CD4-positive, alpha-beta T cell (primary cell): ENCODE results near the gene TCAF1. TPM values are rescaled to one million over a fixed set of nuclear protein-coding genes. Genes with fewer than 3 reads are reported as not detected.

Experiments
- ATAC-seq: fragments of 200-7000 bp; cut with Tn5 transposase; one replicate; pipeline ENCODE4 v1.10.0; 2022; ENCODE audit warnings: mild to moderate bottlenecking; ENCODE audit not compliant: poor library complexity
- CTCF ChIA-PET: fragments of 350-600 bp; sonication (Branson Sonifier 250); formaldehyde crosslinking; loops from one replicate; lab custom pipeline; 2021; ENCODE audit warnings: antibody characterized with exemption, inconsistent platforms; lab: Charles Lee
- POLR2A ChIA-PET: fragments of 350-600 bp; sonication (Branson Sonifier 250); formaldehyde crosslinking; loops from one replicate; lab custom pipeline; 2021; ENCODE audit warnings: antibody characterized with exemption, inconsistent platforms; lab: Charles Lee
- DNase-seq, 14 experiments: peaks; one replicate each; pipeline ENCODE4 v3.0.0-alpha.2; 2013 to 2020; ENCODE audit warnings: mixed read lengths in 2 of 14
- H3K27ac ChIP-seq, 2 donors: one replicate each; pipeline versions ENCODE4 v1.5.1 to v1.7.0; 2013; ENCODE audit warnings: low read length in 2 of 2, low read depth in 1 of 2, mild to moderate bottlenecking in 1 of 2
- H3K27me3 ChIP-seq, 2 experiments: 1 replicate in 1 of 2; 2 replicates in 1 of 2; pipeline versions ENCODE4 v1.6.1 to v1.7.0; 2013; ENCODE audit warnings: low read length in 2 of 2, control low read depth in 1 of 2, mild to moderate bottlenecking in 1 of 2, moderate library complexity in 1 of 2; ENCODE audit not compliant: insufficient read depth in 2 of 2, control insufficient read depth in 1 of 2
- H3K36me3 ChIP-seq: one replicate; pipeline ENCODE4 v1.6.1; 2013; ENCODE audit warnings: low read length, control low read depth; ENCODE audit not compliant: insufficient read depth
- H3K4me1 ChIP-seq: one replicate; pipeline ENCODE4 v1.6.1; 2013; ENCODE audit warnings: low read length, control low read depth; ENCODE audit not compliant: insufficient read depth
- H3K4me3 ChIP-seq: one replicate; pipeline ENCODE4 v1.5.1; 2013; ENCODE audit warnings: mild to moderate bottlenecking, low read length, moderate library complexity
- H3K9me3 ChIP-seq, 2 experiments: 1 replicate in 1 of 2; 2 replicates in 1 of 2; pipeline versions ENCODE4 v1.6.1 to v1.7.0; 2013; ENCODE audit warnings: low read length in 2 of 2, mild to moderate bottlenecking in 2 of 2, control low read depth in 1 of 2, moderate library complexity in 1 of 2; ENCODE audit not compliant: control insufficient read depth in 1 of 2, insufficient read depth in 1 of 2
- H3K27ac Mint-ChIP-seq: one replicate; pipeline ENCODE4 v1.8.0; 2020; ENCODE audit warnings: mixed read lengths
- H3K27me3 Mint-ChIP-seq: one replicate; pipeline ENCODE4 v1.8.0; 2021; ENCODE audit warnings: mixed read lengths
- H3K36me3 Mint-ChIP-seq: one replicate; pipeline ENCODE4 v1.8.0; 2021; ENCODE audit warnings: low read depth, mixed read lengths
- H3K4me1 Mint-ChIP-seq: one replicate; pipeline ENCODE4 v1.8.0; 2021; ENCODE audit warnings: low read depth, mixed read lengths
- H3K4me3 Mint-ChIP-seq: one replicate; pipeline ENCODE4 v1.8.0; 2020; ENCODE audit warnings: mild to moderate bottlenecking, mixed read lengths
- H3K9me3 Mint-ChIP-seq: one replicate; pipeline ENCODE4 v1.8.0; 2020; ENCODE audit warnings: mixed read lengths
- intact Hi-C, 2 experiments: fragments of 100-400 bp; cut with DNase I in 1 of 2; cut with micrococcal nuclease in 1 of 2; formaldehyde crosslinking; loops; one replicate each; pipeline versions ENCODE4 v1.15.1 to v1.9.0; 2023 to 2025; cut with DNase I, micrococcal nuclease
- total RNA-seq, 174 experiments: library from RNA in 2 of 174; stranded (reverse) in 2 of 174; gene quantifications; one replicate each; pipeline ENCODE4 v1.2.3 and lab custom pipeline; 2021 to 2026
- TF ChIP-seq, protein P1 (sequence below): fragments of 200-600 bp; IDR thresholded peaks from one replicate; pipeline ENCODE4 v1.8.0; 2022; ENCODE audit warnings: antibody characterized with exemption, mild to moderate bottlenecking

Gene TCAF1
- total RNA-seq, 2 experiments from 2014 or later, result 7.7 to 8.6 TPM

DNA sequence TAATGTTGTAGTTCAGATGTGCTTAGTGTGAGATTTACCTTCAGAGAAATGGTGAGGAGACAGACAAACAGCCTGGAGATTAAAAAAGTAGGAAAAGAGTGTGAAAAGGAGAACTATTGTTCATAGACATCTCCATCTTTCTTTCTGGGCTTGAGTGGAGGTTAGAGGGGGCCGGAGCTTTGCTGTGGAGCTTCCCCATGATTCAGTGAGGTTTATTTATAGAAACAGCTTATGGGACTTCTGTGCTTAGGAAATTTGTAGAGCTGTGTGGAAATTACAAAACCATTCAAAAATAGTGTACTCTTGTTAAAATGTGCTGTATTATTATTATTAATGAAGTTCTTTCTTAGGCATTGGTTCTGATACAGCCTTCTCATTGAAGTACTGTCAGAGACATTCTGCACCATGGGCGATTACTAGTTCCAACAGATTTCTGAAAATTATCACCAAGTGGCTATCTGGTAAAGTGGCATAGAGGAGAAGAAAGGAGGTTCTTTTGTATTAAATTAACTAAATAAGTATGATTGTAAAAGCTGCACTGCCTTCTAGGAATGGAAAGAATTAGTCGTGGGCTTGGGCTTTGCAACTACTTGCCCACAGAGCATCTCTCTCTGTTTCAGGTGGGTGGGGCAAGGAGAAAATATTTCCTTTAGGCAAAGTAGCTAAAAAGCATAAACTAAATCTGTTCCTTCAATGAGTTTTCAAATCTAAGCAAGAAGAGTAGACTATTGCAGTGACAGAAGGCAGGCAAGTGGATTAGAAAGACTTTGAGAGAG, 8.7 kb upstream of the TCAF1 start:
- H3K4me3 Mint-ChIP-seq, result no peak overlapping the region
- H3K27ac Mint-ChIP-seq, result no peak overlapping the region
- peaks cover 13% of the 10 kb centered on the region for H3K27me3 Mint-ChIP-seq
- Histone ChIP-seq H3K4me3 (no peak overlapping the region), H3K9me3 (no peaks in the 10 kb centered on the region), H3K27me3 (peaks cover 0 to 3% of the 10 kb centered on the region in 2 experiments), H3K36me3 (no peaks in the 10 kb centered on the region), H3K27ac (no peak overlapping the region), H3K4me1 (no peaks in the 10 kb centered on the region)
- H3K4me1 Mint-ChIP-seq, result no peaks in the 10 kb centered on the region
- TF ChIP-seq, protein P1, sequence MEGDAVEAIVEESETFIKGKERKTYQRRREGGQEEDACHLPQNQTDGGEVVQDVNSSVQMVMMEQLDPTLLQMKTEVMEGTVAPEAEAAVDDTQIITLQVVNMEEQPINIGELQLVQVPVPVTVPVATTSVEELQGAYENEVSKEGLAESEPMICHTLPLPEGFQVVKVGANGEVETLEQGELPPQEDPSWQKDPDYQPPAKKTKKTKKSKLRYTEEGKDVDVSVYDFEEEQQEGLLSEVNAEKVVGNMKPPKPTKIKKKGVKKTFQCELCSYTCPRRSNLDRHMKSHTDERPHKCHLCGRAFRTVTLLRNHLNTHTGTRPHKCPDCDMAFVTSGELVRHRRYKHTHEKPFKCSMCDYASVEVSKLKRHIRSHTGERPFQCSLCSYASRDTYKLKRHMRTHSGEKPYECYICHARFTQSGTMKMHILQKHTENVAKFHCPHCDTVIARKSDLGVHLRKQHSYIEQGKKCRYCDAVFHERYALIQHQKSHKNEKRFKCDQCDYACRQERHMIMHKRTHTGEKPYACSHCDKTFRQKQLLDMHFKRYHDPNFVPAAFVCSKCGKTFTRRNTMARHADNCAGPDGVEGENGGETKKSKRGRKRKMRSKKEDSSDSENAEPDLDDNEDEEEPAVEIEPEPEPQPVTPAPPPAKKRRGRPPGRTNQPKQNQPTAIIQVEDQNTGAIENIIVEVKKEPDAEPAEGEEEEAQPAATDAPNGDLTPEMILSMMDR, result no peak
- no peak for DNase-seq
- H3K9me3 Mint-ChIP-seq, result no peaks in the 10 kb centered on the region
- no peak for ATAC-seq
- ChIA-PET POLR2A (no interaction called here), CTCF (no interaction called here)
- intact Hi-C loops, result no loop called here
- H3K36me3 Mint-ChIP-seq, result no peaks in the 10 kb centered on the region

DNA sequence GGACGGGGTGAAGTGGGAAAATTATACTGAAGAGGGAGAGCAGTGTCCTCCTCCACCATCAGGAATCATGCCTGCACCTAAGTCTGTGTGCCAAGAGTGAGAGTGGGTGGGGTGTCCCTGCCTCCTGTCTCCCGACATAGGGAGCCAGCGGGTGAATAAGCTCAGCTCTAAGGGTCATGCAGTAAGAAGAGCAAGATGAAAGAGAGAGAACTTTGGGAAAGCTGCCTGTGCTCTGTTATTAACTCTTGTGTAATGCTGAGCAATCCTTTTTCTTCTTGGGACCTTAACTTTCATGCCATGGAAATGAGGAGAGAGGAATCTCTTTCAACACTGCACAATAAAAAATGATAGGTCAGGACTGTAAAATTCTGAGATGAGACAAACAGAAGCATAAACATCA, 7.9 kb upstream of the TCAF1 start:
- CTCF ChIA-PET, result no interaction called here
- no peaks in the 10 kb centered on the region for H3K4me1 ChIP-seq
- peaks cover 0 to 3% of the 10 kb centered on the region in 2 experiments for H3K27me3 ChIP-seq
- intact Hi-C loops, result loop anchor here (10.0 kb wide), 2 partner anchors 215 to 615 kb away; partner anchors contain the start of gene OR2A14 (in 1 of the 2)
- Mint-ChIP-seq H3K27me3 (peaks cover 13% of the 10 kb centered on the region), H3K4me3 (no peak overlapping the region), H3K9me3 (no peaks in the 10 kb centered on the region), H3K36me3 (no peaks in the 10 kb centered on the region), H3K27ac (no peak overlapping the region), H3K4me1 (no peaks in the 10 kb centered on the region)
- H3K9me3 ChIP-seq, result no peaks in the 10 kb centered on the region
- DNase-seq, result no peak
- ATAC-seq, result no peak
- no peaks in the 10 kb centered on the region for H3K36me3 ChIP-seq
- TF ChIP-seq, protein P1, result no peak
- POLR2A ChIA-PET, result no interaction called here
- no peak overlapping the region for H3K27ac ChIP-seq
- no peak overlapping the region for H3K4me3 ChIP-seq

DNA sequence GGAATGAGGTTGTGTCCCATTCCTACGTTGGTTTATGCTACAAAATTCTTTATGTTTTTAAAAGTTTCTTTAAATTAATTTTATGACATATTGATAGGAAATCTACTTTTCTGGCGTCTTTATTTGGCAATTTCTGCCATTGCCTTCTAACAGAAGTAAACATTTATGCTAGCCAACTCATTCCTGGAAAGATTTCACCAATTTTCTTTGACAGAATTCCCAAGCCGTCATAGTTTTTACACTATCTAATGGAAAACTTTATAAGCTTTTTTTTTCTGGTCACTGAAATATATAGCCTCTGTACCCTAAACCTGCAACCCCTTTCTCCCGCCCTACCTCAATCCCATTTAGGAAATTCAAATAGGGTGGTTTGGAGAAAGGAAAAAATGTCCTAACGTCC, 6.1 kb upstream of the TCAF1 start:
- Histone ChIP-seq H3K9me3 (no peaks in the 10 kb centered on the region), H3K4me1 (no peaks in the 10 kb centered on the region), H3K27ac (no peak overlapping the region), H3K4me3 (no peak overlapping the region), H3K36me3 (no peaks in the 10 kb centered on the region), H3K27me3 (peaks cover 0 to 3% of the 10 kb centered on the region in 2 experiments)
- Mint-ChIP-seq H3K27ac (no peak overlapping the region), H3K9me3 (no peaks in the 10 kb centered on the region), H3K4me1 (no peaks in the 10 kb centered on the region), H3K4me3 (no peak overlapping the region), H3K27me3 (peaks cover 13% of the 10 kb centered on the region), H3K36me3 (no peaks in the 10 kb centered on the region)
- ATAC-seq (no peak), DNase-seq (no peak)
- ChIA-PET CTCF (no interaction called here), POLR2A (no interaction called here)
- TF ChIP-seq, protein P1, result no peak
- intact Hi-C loops, result loop anchor here (10.0 kb wide), 2 partner anchors 217 to 613 kb away; partner anchors contain the start of gene OR2A14 (in 1 of the 2)
